Endothelial cell of umbilical vein (primary cell): ENCODE data around the gene ADAMTS12. TPM values are rescaled to one million over a fixed set of nuclear protein-coding genes. Genes with fewer than 3 reads are reported as not detected.

Experiments used
- BruUV-seq: library from RNA; stranded (reverse); fragments of 400-500 nt; replicated peaks from 2 replicates; lab custom pipeline; 2021; lab: Mats Ljungman, UMichigan
- CTCF ChIA-PET: fragments of 300-600, 350-600 bp; sonication (Branson Sonifier 250); formaldehyde crosslinking; loops from one replicate; lab custom pipeline; 2021; ENCODE audit warnings: antibody characterized with exemption, inconsistent platforms; lab: Charles Lee
- POLR2A ChIA-PET: fragments of 300-600, 350-600 bp; sonication (Branson Sonifier 250); formaldehyde crosslinking; loops from one replicate; lab custom pipeline; 2021; ENCODE audit warnings: antibody characterized with exemption, inconsistent platforms; lab: Charles Lee
- DNase-seq: peaks from one replicate; pipeline ENCODE4 v3.0.0-alpha.2; 2011; ENCODE audit warnings: low read depth, low spot score
- FAIRE-seq: peaks from 2 replicates; lab custom pipeline; 2011; peaks lifted over from hg19 to GRCh38; lab: Jason Lieb, UNC
- H2AFZ ChIP-seq: 2 replicates; pipeline ENCODE4 v1.6.0; 2012; ENCODE audit warnings: low read depth, low read length, control low read depth, inconsistent platforms
- H3K27ac ChIP-seq: 2 replicates; pipeline ENCODE4 v1.5.1; 2011; ENCODE audit warnings: low read depth, mild to moderate bottlenecking, control low read depth, low read length, moderate library complexity; ENCODE audit not compliant: insufficient read depth
- H3K27me3 ChIP-seq, 2 experiments: 2 replicates each; pipeline versions ENCODE4 v1.6.0 to v1.6.1; 2011; ENCODE audit warnings: low read length in 2 of 2, mixed read lengths in 1 of 2; ENCODE audit not compliant: control insufficient read depth in 2 of 2, insufficient read depth in 2 of 2
- H3K36me3 ChIP-seq, 2 experiments: 2 replicates in 1 of 2; 3 replicates in 1 of 2; pipeline ENCODE4 v1.5.1; 2011; ENCODE audit warnings: low read length in 2 of 2, mild to moderate bottlenecking in 1 of 2, moderate library complexity in 1 of 2; ENCODE audit not compliant: control insufficient read depth in 2 of 2, insufficient read depth in 2 of 2; ENCODE audit errors: extremely low read depth in 1 of 2
- H3K4me1 ChIP-seq: 3 replicates; pipeline ENCODE4 v1.5.1; 2011; ENCODE audit warnings: mild to moderate bottlenecking, low read length; ENCODE audit not compliant: control insufficient read depth, insufficient read depth; ENCODE audit errors: extremely low read depth
- H3K4me2 ChIP-seq: 2 replicates; pipeline ENCODE4 v1.6.1; 2011; ENCODE audit warnings: low read length, control low read depth, mixed read lengths; ENCODE audit not compliant: insufficient read depth
- H3K4me3 ChIP-seq, 3 experiments: fragments of 200-600 bp in 1 of 3; sonication (generic), shearing (Covaris generic) in 1 of 3; replicated peaks in 1 of 3; 2 replicates each; pipeline ENCODE4 v1.5.1; 2011 to 2016; ENCODE audit warnings: control low read depth in 3 of 3, low read length in 3 of 3, mild to moderate bottlenecking in 2 of 3, inconsistent platforms in 1 of 3, low read depth in 1 of 3, moderate library complexity in 1 of 3; ENCODE audit not compliant: insufficient read depth in 1 of 3
- H3K79me2 ChIP-seq: 2 replicates; pipeline ENCODE4 v1.6.0; 2012; ENCODE audit warnings: low read length, inconsistent platforms; ENCODE audit not compliant: control insufficient read depth, insufficient read depth
- H3K9ac ChIP-seq: replicated peaks from 2 replicates; pipeline ENCODE3; 2011; ENCODE audit warnings: low read length, control low read depth; ENCODE audit not compliant: insufficient read depth; ENCODE audit errors: extremely low read depth
- H3K9me1 ChIP-seq: replicated peaks from 3 replicates; pipeline ENCODE4 v1.6.0; 2011; ENCODE audit warnings: mild to moderate bottlenecking, low read length; ENCODE audit not compliant: control insufficient read depth, insufficient read depth; ENCODE audit errors: extremely low read depth
- H3K9me3 ChIP-seq: replicated peaks from 2 replicates; pipeline ENCODE4 v1.5.1; 2012; ENCODE audit warnings: low read length, inconsistent platforms; ENCODE audit not compliant: control insufficient read depth, insufficient read depth
- H4K20me1 ChIP-seq: replicated peaks from 2 replicates; pipeline ENCODE3; 2011; ENCODE audit warnings: mild to moderate bottlenecking, low read length; ENCODE audit not compliant: control insufficient read depth, insufficient read depth; ENCODE audit errors: extremely low read depth
- CTCF ChIP-seq, 2 donors: IDR thresholded peaks; 1 replicate in 1 of 2; 2 replicates in 1 of 2; pipeline ENCODE4 v1.5.1; 2011; ENCODE audit warnings: low read length in 2 of 2, mild to moderate bottlenecking in 2 of 2, moderate library complexity in 2 of 2, control low read depth in 1 of 2, inconsistent platforms in 1 of 2, low read depth in 1 of 2; ENCODE audit not compliant: insufficient read depth in 1 of 2; ENCODE audit errors: extremely low read depth in 1 of 2
- EZH2 ChIP-seq: IDR thresholded peaks from 2 replicates; pipeline ENCODE4 v1.6.1; 2012; ENCODE audit warnings: borderline replicate concordance, low read depth, mild to moderate bottlenecking, moderate library complexity, low read length, inconsistent platforms; ENCODE audit not compliant: severe bottlenecking
- FOS ChIP-seq: IDR thresholded peaks from 2 replicates; pipeline ENCODE4 v1.6.1; 2011; ENCODE audit warnings: mild to moderate bottlenecking, low read length, moderate library complexity, borderline replicate concordance; ENCODE audit not compliant: insufficient read depth
- GATA2 ChIP-seq: IDR thresholded peaks from 2 replicates; pipeline ENCODE4 v1.7.0; 2011; ENCODE audit warnings: low read depth, mild to moderate bottlenecking, moderate library complexity, mixed read lengths, low read length; ENCODE audit not compliant: insufficient read length, insufficient read depth
- JUN ChIP-seq: IDR thresholded peaks from 2 replicates; pipeline ENCODE4 v1.6.1; 2011; ENCODE audit warnings: borderline replicate concordance, low read depth; ENCODE audit not compliant: insufficient read length, insufficient read depth
- MAX ChIP-seq: IDR thresholded peaks from 2 replicates; pipeline ENCODE4 v1.6.1; 2011; ENCODE audit not compliant: insufficient read depth, insufficient read length
- MYC ChIP-seq: IDR thresholded peaks from one replicate; pipeline ENCODE4 v1.6.1; 2011; ENCODE audit warnings: mild to moderate bottlenecking, low read depth, low read length
- POLR2A ChIP-seq: IDR thresholded peaks from 2 replicates; pipeline ENCODE4 v1.6.1; 2012; ENCODE audit warnings: low read depth, mild to moderate bottlenecking, control low read depth, low read length
- POLR2AphosphoS5 ChIP-seq: IDR thresholded peaks from 2 replicates; pipeline ENCODE4 v1.6.1; 2012; ENCODE audit warnings: low read depth, mild to moderate bottlenecking, control low read depth, low read length, moderate library complexity; ENCODE audit not compliant: insufficient read depth
- dilution Hi-C: fragments of 300-500 bp; cut with MboI; formaldehyde crosslinking; loops from one replicate; pipeline ENCODE4 v1.15.0; 2019; ENCODE audit warnings: low sequenced_read_pairs; ENCODE audit not compliant: extremely low pct_ligation_motif_present
- intact Hi-C: fragments of 100-400 bp; cut with micrococcal nuclease; formaldehyde crosslinking; loops from one replicate; pipeline ENCODE4 v1.10.0; 2022
- polyA plus RNA-seq, 4 experiments: library from polyadenylated mRNA; depleted of rRNA in 3 of 4; stranded (reverse) in 3 of 4; unstranded in 1 of 4; fragments of >200 nt; gene quantifications; 2 replicates each; pipeline versions ENCODE4 v1.2.1 to v1.2.3, GENCODE V29; 2011 to 2012; ENCODE audit warnings: missing spikeins in 1 of 4
- total RNA-seq: library from RNA; stranded (reverse); gene quantifications from 2 replicates; pipeline ENCODE4 v1.2.3, GENCODE V29; 2021

Gene ADAMTS12
- total and polyA plus RNA-seq, 2 donors (not counting 3 experiments of a cell fraction or from before 2014, with no cell fraction given): 0.88 TPM; not detected in 1

- no peak overlapping the region for H3K27ac ChIP-seq
- H3K9ac ChIP-seq: no peak overlapping the region
- H3K4me2 ChIP-seq: no peak overlapping the region
- H3K27me3 ChIP-seq: no peaks in the 10 kb centered on the region
- ChIA-PET POLR2A (no interaction called here), CTCF (no interaction called here)
- DNase-seq: no peak
- no peaks in the 10 kb centered on the region for H3K9me3 ChIP-seq
- no peak for TF ChIP-seq MAX
- TF ChIP-seq EZH2: no peak
- no peak for TF ChIP-seq FOS
- TF ChIP-seq JUN: no peak
- no peak for TF ChIP-seq POLR2AphosphoS5
- no peak for TF ChIP-seq CTCF (IDR thresholded peaks at IDR 0.05; ENCODE audit: extremely low read depth in 1 of 2, insufficient read depth in 1 of 2, low read depth in 1 of 2, low read length in 2 of 2)
- TF ChIP-seq GATA2: no peak
- no peak for TF ChIP-seq MYC
- TF ChIP-seq POLR2A: no peak
- H4K20me1 ChIP-seq: no peaks in the 10 kb centered on the region
- H3K4me3 ChIP-seq: no peak overlapping the region
- FAIRE-seq: no peak
- intact Hi-C loops (no loop called here), dilution Hi-C loops (no loop called here)
- H3K9me1 ChIP-seq: no peaks in the 10 kb centered on the region
- H3K36me3 ChIP-seq: no peaks in the 10 kb centered on the region
- no peaks in the 10 kb centered on the region for H3K79me2 ChIP-seq
- no TSS peak for BruUV-seq
- H2AFZ ChIP-seq: no peak overlapping the region
- no peaks in the 10 kb centered on the region for H3K4me1 ChIP-seq
These were observed 365.0 kb downstream of the ADAMTS12 start for GRCh38 chr5:33526755-33527154.
